Fibroblast of skin of right quadriceps (primary cell): ENCODE measurements around the gene SERPINF2.
"Not testable (repeated sequence)": the region's sequence is repeated elsewhere in the genome, so short reads cannot be mapped to it uniquely, and the experiment has no call there.

Source experiments
- DNase-seq: peaks from one replicate; pipeline ENCODE4 v3.0.0-alpha.2; 2013

The SERPINF2 gene

DNA sequence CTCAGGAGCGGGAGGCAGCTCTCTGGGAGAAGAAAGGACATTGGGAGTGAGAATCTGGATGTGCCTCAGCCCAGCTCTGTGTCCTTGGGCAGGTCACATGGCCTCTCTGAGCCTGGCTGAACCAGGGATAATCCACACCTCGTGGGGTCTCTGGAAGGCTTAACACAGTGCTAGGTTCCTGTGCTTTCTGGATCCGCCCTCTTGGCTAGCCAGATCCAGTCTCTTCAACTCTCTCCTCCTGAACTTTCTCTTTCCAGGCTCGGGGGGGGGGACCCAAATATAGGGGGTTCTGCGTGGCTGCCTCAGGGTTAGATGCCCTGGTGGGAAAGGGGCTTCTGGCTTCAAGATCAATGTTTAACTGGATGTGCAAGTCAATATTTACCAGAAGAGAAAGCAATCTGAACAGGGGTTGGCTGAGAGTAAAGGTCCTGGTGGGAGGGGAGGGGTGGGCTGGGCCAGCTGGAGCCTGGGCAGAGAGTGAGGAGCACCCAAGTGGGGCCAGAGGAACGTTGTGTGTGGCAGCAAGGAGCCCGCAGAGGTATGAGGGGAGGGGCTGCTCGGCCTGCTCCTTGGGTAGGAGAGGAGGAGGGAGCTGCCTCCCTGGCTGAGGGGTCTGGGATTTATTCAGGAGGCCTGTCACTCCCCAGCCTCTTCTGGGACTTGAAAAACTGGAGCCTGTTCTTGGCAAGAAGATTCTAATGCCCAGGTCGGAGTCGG is at the start of gene SERPINF2:
Gene SERPINF2 (plus strand): TSS at position 501 of the 717 bp plus-strand sequence. CDS start 2,125 bp downstream, outside the sequence.
- DNase-seq, result no peak

- peak; percentile 21 for DNase-seq
Measured at GRCh38 chr17:1693339-1693738, 49.3 kb upstream of the SERPINF2 start.

GRCh38 chr17:1695365-1695764 is 47.3 kb upstream of the SERPINF2 start:
- no peak for DNase-seq

GRCh38 chr17:1697681-1698080 is 45.0 kb upstream of the SERPINF2 start:
- DNase-seq, result no peak

GRCh38 chr17:1699891-1700290 is 42.8 kb upstream of the SERPINF2 start:
- not testable (repeated sequence) for DNase-seq

DNA sequence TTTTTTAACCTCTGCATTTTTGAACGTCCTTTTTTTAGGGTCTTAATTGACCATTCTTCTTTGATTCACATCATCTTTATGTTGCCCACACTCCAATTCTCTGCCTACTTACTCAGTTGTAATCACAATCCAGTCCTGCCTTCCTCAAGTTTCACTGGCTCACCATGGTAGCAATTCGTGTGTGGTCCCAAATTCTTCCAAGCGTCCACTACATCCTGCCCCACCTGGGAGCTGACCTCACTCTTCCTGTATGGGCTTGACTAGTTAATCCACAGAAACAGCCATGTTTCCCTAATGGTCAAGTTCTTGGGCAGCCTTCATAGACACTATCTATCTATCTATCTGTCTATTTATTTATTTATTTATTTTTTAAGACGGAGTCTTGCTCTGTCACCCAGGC is 39.6 kb upstream of the SERPINF2 start:
- no peak for DNase-seq

GRCh38 chr17:1705004-1705403 is 37.7 kb upstream of the SERPINF2 start:
- DNase-seq, result no peak

GRCh38 chr17:1707107-1707506 is 35.6 kb upstream of the SERPINF2 start:
- DNase-seq, result no peak

- DNase-seq, result not testable (repeated sequence)
Measured at GRCh38 chr17:1708791-1709346, 33.8 kb upstream of the SERPINF2 start.

DNA sequence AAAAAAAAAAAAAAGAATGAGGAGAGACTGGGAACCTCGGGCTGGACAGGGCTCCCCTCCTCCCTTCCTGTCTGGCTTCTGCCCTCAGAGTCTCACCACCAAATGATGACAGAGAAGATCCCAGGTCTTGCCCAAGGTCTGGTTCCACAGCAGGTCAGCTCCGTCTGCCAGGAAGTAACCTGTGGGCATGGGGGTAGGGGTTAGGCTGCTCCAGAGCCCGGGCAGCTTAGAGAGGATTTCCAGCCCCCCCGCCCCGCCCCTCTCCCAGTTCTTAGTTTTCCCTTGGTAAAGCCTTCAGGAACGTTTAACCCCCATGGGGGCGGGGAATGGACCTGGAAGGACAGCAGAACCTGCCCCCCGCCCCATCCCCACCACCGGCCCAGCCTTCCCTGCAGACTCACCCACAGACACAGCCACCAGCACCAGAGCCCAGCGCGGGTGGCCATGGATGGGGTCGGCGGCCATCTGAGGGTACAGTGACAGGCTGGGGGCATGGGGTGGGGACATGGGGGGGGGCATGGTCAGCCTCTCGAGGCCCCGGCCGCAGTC is 33.2 kb upstream of the SERPINF2 start:
- DNase-seq, result no peak

DNA sequence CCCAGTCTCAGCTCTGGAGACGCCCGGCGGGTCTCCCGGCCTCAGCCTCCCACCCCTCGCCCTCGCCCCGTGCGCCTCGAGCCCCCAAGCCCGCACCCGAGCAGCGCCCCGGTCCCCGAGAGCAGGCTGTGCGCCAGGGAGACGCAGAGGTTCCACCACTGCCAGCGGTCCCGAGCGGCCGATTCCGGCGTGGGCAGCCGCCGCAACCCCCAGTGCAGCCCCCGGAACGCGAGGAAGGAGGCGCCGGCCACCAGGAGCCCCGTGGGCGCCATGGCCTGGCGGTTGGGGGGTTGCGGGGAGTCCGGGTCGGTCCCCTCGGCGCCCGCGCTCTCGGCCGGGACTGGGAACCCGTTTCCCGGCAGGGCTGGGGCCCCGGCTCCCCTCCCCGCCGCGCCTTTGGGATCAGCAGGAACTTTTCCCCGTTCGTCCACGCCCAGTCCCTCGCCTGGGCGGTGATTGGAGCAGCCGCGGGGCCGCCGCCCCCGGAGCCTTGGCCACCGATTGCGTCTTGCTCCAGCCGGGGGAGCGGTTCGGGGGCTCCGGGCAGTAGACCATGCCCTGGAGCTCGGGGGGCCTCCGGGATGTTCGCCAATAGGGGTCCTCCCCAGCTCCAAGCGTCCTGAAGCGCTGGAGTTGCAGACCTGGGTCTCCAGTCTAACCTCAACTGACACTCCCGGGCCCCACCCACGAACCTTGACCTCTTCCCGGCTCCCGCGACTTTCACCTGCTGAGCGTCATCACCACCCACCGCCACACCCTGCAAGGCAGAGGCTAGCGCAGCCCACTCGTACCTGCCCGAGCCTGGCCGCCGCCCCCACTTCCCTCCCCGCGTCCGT is 32.5 kb upstream of the SERPINF2 start, which contains the start of gene TLCD2:
Gene TLCD2 (minus strand): TSS at position 407 of the 836 bp plus-strand sequence. CDS start 135 bp downstream, at position 272.
- peak; percentile 75 for DNase-seq

GRCh38 chr17:1710807-1711553 is 31.7 kb upstream of the SERPINF2 start:
- DNase-seq, result no peak

GRCh38 chr17:1711804-1712203 is 30.9 kb upstream of the SERPINF2 start:
- DNase-seq, result no peak

DNA sequence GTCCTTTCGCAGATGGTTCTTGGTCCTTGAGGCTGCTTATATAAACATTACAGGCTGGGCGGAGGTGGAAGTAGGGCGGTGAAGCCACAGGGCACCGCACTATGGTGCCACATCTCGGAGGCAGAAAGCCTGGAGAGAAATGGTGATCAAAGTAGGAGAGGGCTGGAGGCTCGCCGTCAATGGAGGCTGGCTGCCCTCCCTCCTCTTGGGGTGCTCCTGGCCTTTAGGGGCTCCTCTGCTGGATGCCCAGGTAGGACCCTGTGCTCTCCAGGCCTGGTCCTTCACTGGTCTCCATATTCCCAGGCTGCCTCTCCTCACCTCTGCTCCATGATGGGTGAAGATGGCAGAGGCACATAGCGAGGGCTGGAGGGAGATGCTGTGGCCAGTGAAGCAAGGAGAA is 30.4 kb upstream of the SERPINF2 start:
- DNase-seq, result no peak

GRCh38 chr17:1713160-1713877 is 29.4 kb upstream of the SERPINF2 start:
- no peak for DNase-seq

- peak; percentile 40 for DNase-seq
Measured at GRCh38 chr17:1713878-1714426, 28.7 kb upstream of the SERPINF2 start.

DNA sequence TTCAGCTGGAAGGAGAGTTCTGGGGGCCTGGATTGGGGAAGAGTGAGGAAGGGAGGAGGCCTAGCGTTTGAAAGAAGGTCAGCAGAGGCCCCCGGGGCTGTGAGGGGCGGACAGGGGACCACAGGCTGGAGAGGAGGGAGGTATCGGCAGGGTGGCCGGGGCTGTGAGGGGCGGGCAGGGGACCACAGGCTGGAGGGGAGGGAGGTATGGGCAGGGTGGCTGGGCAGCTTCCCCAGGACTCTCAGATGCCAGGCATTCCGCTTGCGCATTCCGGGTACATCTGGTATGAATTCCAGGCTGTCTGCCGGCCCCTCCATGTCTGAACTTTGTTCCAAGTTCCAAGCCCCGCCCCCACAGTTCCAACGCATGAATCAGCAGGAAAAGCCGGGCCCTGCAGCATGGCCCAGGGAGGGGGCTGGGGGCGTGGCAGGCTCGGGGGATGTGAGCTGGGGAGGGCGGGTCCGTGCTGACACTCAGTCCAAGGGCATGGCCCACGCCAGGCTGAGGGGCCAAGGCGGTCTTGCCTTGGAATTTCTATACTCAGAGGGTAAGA is 28.2 kb upstream of the SERPINF2 start:
- DNase-seq, result peak; percentile 99

- DNase-seq, result peak; percentile 88
Measured at GRCh38 chr17:1714980-1715802, 27.5 kb upstream of the SERPINF2 start.

- DNase-seq, result no peak
Measured at GRCh38 chr17:1715803-1716075, 26.9 kb upstream of the SERPINF2 start.

DNA sequence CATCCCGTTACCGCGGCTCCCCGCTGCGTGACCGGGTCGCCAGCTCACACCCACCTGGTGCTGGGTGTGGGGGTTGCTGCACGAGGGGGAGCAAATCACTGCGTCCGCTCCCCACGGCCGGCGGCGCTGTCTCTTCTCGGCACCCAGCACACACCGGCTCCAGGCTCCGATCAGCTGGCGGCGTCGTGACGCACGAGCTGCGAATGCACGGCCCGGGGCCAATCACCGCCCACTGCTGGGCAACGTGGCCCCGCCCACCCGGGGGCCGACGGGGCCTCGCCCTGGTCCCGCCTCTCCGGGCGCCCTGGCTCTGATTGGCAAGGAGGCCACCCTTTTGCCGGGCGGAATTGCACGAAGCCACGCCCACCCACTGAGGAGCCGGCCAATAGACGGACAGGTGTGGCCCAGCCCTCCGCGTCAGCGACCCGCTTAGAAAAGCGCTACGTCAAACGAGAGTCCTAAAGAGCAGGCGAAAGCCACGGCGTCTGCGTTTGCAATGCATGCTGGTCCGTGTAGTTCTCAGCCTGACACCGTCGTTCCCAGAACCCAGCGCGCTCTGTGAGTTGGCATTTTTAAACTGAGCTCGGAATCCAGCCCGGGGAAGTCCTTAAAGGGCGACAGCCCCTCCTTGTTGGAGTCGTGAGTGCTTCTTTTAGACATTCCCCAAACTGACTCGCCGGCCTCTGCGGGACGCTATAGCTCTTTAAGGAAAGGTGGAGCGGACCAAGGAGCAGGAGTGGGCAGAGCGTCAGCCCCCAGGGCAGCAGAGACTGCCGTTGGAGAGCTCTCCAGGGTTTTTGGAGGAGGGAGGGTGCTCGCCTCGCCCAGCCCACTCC is 26.4 kb upstream of the SERPINF2 start:
- peak; percentile 100 for DNase-seq
